Measurements from ENCODE around the gene BTAF1.

DNA sequence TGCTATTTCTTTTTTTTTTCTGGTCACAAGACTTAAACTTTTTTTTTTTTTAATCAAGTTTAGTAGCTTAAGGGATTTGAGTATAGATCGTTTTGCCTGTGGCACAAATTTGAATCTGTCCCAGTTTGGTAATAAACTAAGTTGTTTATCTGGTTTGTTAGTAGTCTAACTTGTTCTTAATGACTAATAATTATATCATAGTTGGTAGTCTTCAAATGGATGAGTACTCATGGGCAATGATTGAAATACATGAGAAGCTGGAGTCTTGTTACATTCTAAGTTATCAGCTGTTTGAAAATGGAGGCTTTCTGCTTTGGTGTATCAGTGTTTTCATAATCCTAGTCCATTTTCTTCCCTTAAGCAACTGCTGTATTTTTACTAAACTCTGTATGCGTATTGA is 12.3 kb downstream of the BTAF1 start:
- TF ChIP-seq EGR1 (IDR thresholded peaks at IDR 0.05; ENCODE audit: borderline replicate concordance in 1 of 2, low read depth in 2 of 2, low read length in 2 of 2) (no peak), HDAC6 (IDR thresholded peaks at IDR 0.05; ENCODE audit: unreplicated experiment) (no peak), SMARCA5 (IDR thresholded peaks at IDR 0.05) (no peak), MYC (IDR thresholded peaks at IDR 0.05; ENCODE audit: insufficient read depth, insufficient read length, insufficient replicate concordance, low read length, severe bottlenecking) (no peak), POLR2A (IDR thresholded peaks at IDR 0.05; ENCODE audit: low read depth, low read length) (no peak), ZSCAN29 (IDR thresholded peaks at IDR 0.05) (no peak), STAT3 (IDR thresholded peaks at IDR 0.05; ENCODE audit: low read depth, low read length) (no peak), ZNF217 (IDR thresholded peaks at IDR 0.05) (no peak), BCL11A (IDR thresholded peaks at IDR 0.05; ENCODE audit: low read depth, low read length) (no peak), POLR2AphosphoS2 (IDR thresholded peaks at IDR 0.05; ENCODE audit: low read depth, low read length) (no peak)
- TF ChIP-seq, protein P1, sequence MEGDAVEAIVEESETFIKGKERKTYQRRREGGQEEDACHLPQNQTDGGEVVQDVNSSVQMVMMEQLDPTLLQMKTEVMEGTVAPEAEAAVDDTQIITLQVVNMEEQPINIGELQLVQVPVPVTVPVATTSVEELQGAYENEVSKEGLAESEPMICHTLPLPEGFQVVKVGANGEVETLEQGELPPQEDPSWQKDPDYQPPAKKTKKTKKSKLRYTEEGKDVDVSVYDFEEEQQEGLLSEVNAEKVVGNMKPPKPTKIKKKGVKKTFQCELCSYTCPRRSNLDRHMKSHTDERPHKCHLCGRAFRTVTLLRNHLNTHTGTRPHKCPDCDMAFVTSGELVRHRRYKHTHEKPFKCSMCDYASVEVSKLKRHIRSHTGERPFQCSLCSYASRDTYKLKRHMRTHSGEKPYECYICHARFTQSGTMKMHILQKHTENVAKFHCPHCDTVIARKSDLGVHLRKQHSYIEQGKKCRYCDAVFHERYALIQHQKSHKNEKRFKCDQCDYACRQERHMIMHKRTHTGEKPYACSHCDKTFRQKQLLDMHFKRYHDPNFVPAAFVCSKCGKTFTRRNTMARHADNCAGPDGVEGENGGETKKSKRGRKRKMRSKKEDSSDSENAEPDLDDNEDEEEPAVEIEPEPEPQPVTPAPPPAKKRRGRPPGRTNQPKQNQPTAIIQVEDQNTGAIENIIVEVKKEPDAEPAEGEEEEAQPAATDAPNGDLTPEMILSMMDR (IDR thresholded peaks at IDR 0.05 in 2 of 3, conservative IDR thresholded peaks at IDR 0.05 in 1 of 3; ENCODE audit: control insufficient read depth in 2 of 3, extremely low read depth in 1 of 3, insufficient read depth in 1 of 3, low read depth in 3 of 3, low read length in 3 of 3) = no peak
- TF ChIP-seq, protein P2, sequence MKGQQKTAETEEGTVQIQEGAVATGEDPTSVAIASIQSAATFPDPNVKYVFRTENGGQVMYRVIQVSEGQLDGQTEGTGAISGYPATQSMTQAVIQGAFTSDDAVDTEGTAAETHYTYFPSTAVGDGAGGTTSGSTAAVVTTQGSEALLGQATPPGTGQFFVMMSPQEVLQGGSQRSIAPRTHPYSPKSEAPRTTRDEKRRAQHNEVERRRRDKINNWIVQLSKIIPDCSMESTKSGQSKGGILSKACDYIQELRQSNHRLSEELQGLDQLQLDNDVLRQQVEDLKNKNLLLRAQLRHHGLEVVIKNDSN (IDR thresholded peaks at IDR 0.05; ENCODE audit: borderline replicate concordance, extremely low read length, insufficient read depth, low read depth, low read length) = no peak
- TF ChIP-seq, protein P3, sequence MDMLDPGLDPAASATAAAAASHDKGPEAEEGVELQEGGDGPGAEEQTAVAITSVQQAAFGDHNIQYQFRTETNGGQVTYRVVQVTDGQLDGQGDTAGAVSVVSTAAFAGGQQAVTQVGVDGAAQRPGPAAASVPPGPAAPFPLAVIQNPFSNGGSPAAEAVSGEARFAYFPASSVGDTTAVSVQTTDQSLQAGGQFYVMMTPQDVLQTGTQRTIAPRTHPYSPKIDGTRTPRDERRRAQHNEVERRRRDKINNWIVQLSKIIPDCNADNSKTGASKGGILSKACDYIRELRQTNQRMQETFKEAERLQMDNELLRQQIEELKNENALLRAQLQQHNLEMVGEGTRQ (IDR thresholded peaks at IDR 0.05; ENCODE audit: borderline replicate concordance, low read depth, low read length) = no peak

Data from GM12878 (cell line).